HEK293 (cell line): ENCODE data around the gene FZD1.

ENCODE experiments used
- TF ChIP-seq, protein P1 (sequence below): fragments of 450-650 bp; formaldehyde crosslinking; IDR thresholded peaks from 2 replicates; pipeline ENCODE4 v1.5.1; 2016; ENCODE audit warnings: missing biosample characterization, missing genetic modification characterization
- TF ChIP-seq, protein P2 (sequence below): fragments of 450-650 bp; formaldehyde crosslinking; IDR thresholded peaks from 2 replicates; pipeline ENCODE4 v1.5.1; 2017; ENCODE audit warnings: missing biosample characterization, mild to moderate bottlenecking, missing genetic modification characterization, moderate library complexity

- TF ChIP-seq, protein P1, sequence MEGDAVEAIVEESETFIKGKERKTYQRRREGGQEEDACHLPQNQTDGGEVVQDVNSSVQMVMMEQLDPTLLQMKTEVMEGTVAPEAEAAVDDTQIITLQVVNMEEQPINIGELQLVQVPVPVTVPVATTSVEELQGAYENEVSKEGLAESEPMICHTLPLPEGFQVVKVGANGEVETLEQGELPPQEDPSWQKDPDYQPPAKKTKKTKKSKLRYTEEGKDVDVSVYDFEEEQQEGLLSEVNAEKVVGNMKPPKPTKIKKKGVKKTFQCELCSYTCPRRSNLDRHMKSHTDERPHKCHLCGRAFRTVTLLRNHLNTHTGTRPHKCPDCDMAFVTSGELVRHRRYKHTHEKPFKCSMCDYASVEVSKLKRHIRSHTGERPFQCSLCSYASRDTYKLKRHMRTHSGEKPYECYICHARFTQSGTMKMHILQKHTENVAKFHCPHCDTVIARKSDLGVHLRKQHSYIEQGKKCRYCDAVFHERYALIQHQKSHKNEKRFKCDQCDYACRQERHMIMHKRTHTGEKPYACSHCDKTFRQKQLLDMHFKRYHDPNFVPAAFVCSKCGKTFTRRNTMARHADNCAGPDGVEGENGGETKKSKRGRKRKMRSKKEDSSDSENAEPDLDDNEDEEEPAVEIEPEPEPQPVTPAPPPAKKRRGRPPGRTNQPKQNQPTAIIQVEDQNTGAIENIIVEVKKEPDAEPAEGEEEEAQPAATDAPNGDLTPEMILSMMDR (tag by site-specific recombination) = no peak
- TF ChIP-seq, protein P2, sequence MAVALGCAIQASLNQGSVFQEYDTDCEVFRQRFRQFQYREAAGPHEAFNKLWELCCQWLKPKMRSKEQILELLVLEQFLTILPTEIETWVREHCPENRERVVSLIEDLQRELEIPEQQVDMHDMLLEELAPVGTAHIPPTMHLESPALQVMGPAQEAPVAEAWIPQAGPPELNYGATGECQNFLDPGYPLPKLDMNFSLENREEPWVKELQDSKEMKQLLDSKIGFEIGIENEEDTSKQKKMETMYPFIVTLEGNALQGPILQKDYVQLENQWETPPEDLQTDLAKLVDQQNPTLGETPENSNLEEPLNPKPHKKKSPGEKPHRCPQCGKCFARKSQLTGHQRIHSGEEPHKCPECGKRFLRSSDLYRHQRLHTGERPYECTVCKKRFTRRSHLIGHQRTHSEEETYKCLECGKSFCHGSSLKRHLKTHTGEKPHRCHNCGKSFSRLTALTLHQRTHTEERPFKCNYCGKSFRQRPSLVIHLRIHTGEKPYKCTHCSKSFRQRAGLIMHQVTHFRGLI (tag by site-specific recombination) = no peak
Observed at GRCh38 chr7:91294639-91295220, 30.5 kb downstream of the FZD1 start.
